ENCODE results near the gene GABPB1. TPM values are rescaled to one million over a fixed set of nuclear protein-coding genes. Genes with fewer than 3 reads are reported as not detected.

The GABPB1 gene
- total RNA-seq, 6 experiments from 2014 or later: 5.4 to 10.5 (median 9.4) TPM

GRCh38 chr15:50234764-50235163 is 120.2 kb downstream of the GABPB1 start:
- TF ChIP-seq POLR2A (IDR thresholded peaks at IDR 0.05): no peak
- no peak for TF ChIP-seq CTCF (IDR thresholded peaks at IDR 0.05)
- H3K27ac ChIP-seq: peak overlapping the region in 2 of 3 donors; percentile 38 to 75
- peaks cover 0 to 56% (median 11%) of the 10 kb centered on the region in 4 donors for H3K4me1 ChIP-seq
- H3K36me3 ChIP-seq: peaks cover 0 to 22% (median 0%) of the 10 kb centered on the region in 4 donors
- H3K27me3 ChIP-seq: no peaks in the 10 kb centered on the region
- no peaks in the 10 kb centered on the region for H3K9me3 ChIP-seq
- intact Hi-C loops (cut with DNase I): no loop called here
- WGBS (ENCODE audit: insufficient coverage, low coverage, low lambda C conversion rate, missing lambda C conversion rate): 17% methylated on average over 2 of the region's 2 CpGs
- H3K4me3 ChIP-seq: no peak overlapping the region
- ATAC-seq: peak; percentile 47 to 66 (median 56)
- no peak for DNase-seq

GRCh38 chr15:50233192-50233736 is 121.7 kb downstream of the GABPB1 start:
- no peaks in the 10 kb centered on the region for H3K27me3 ChIP-seq
- H3K9me3 ChIP-seq: no peaks in the 10 kb centered on the region
- no peak for TF ChIP-seq CTCF (IDR thresholded peaks at IDR 0.05)
- no peak for TF ChIP-seq POLR2A (IDR thresholded peaks at IDR 0.05)
- peaks cover 0 to 34% (median 4%) of the 10 kb centered on the region in 4 donors for H3K36me3 ChIP-seq
- DNase-seq: no peak
- peaks cover 0 to 45% (median 11%) of the 10 kb centered on the region in 4 donors for H3K4me1 ChIP-seq
- no peak for ATAC-seq
- intact Hi-C loops (cut with DNase I): no loop called here
- peak overlapping the region in 1 of 3 donors; percentile 14 for H3K27ac ChIP-seq
- H3K4me3 ChIP-seq: no peak overlapping the region

GRCh38 chr15:50232791-50233190 is 122.2 kb downstream of the GABPB1 start:
- Histone ChIP-seq H3K27me3 (no peaks in the 10 kb centered on the region), H3K4me1 (peaks cover 0 to 42% (median 11%) of the 10 kb centered on the region in 4 donors), H3K27ac (peak overlapping the region in 1 of 3 donors; percentile 14), H3K4me3 (no peak overlapping the region), H3K9me3 (no peaks in the 10 kb centered on the region), H3K36me3 (peaks cover 0 to 37% (median 6%) of the 10 kb centered on the region in 4 donors)
- intact Hi-C loops (cut with DNase I): no loop called here
- WGBS (ENCODE audit: insufficient coverage, low coverage, low lambda C conversion rate, missing lambda C conversion rate): 73% methylated on average over 2 of the region's 2 CpGs
- no peak for DNase-seq
- no peak for ATAC-seq
- TF ChIP-seq POLR2A (IDR thresholded peaks at IDR 0.05) (no peak), CTCF (IDR thresholded peaks at IDR 0.05) (no peak)

GRCh38 chr15:50231761-50232160 is 123.2 kb downstream of the GABPB1 start:
- Histone ChIP-seq H3K27me3 (no peaks in the 10 kb centered on the region), H3K27ac (no peak overlapping the region), H3K9me3 (no peaks in the 10 kb centered on the region), H3K4me3 (no peak overlapping the region), H3K36me3 (peaks cover 0 to 47% (median 10%) of the 10 kb centered on the region in 4 donors), H3K4me1 (peaks cover 0 to 41% (median 15%) of the 10 kb centered on the region in 4 donors)
- DNase-seq: no peak
- intact Hi-C loops (cut with DNase I): no loop called here
- TF ChIP-seq CTCF (IDR thresholded peaks at IDR 0.05): no peak
- TF ChIP-seq POLR2A (IDR thresholded peaks at IDR 0.05): no peak
- ATAC-seq: no peak

- ATAC-seq: no peak
- no peak for DNase-seq
- Histone ChIP-seq H3K36me3 (peaks cover 0 to 50% (median 10%) of the 10 kb centered on the region in 4 donors), H3K9me3 (no peaks in the 10 kb centered on the region), H3K27me3 (no peaks in the 10 kb centered on the region), H3K4me3 (no peak overlapping the region), H3K27ac (no peak overlapping the region), H3K4me1 (peaks cover 0 to 46% (median 21%) of the 10 kb centered on the region in 4 donors)
- TF ChIP-seq CTCF (IDR thresholded peaks at IDR 0.05): no peak
- no peak for TF ChIP-seq POLR2A (IDR thresholded peaks at IDR 0.05)
- WGBS (ENCODE audit: insufficient coverage, low coverage, low lambda C conversion rate, missing lambda C conversion rate): 80% methylated on average over 3 of the region's 3 CpGs
- intact Hi-C loops (cut with DNase I): no loop called here
Observed at GRCh38 chr15:50229336-50229735, 125.7 kb downstream of the GABPB1 start.
